ENCODE results near the gene ERC2.

GRCh38 chr3:55813268-55814097 lies 654.8 kb downstream of the ERC2 start:
- TF ChIP-seq CTCF (IDR thresholded peaks at IDR 0.05) (no peak), POLR2AphosphoS5 (IDR thresholded peaks at IDR 0.05) (no peak)

Data from breast epithelium (tissue), 3 donors.